ENCODE data around the gene AKAP12.

The AKAP12 gene

GRCh38 chr6:151239603-151240035 is at the start of gene AKAP12:
TSS of gene AKAP12 (plus strand) at chr6:151239967. CDS start at chr6:151240563, 596 bp downstream.
- no peak for DNase-seq

GRCh38 chr6:151191527-151191926 is 48.2 kb upstream of the AKAP12 start:
- DNase-seq: no peak

GRCh38 chr6:151196555-151196954 is 43.2 kb upstream of the AKAP12 start:
- no peak for DNase-seq

GRCh38 chr6:151197556-151197955 is 42.2 kb upstream of the AKAP12 start:
- no peak for DNase-seq

GRCh38 chr6:151199991-151200390 is 39.8 kb upstream of the AKAP12 start:
- DNase-seq: no peak

GRCh38 chr6:151205721-151206600 is 33.8 kb upstream of the AKAP12 start:
- no peak for DNase-seq

GRCh38 chr6:151207674-151208073 is 32.1 kb upstream of the AKAP12 start:
- DNase-seq: no peak

- DNase-seq: no peak
Measured at GRCh38 chr6:151209071-151209831, 30.5 kb upstream of the AKAP12 start.

GRCh38 chr6:151211075-151211474 is 28.7 kb upstream of the AKAP12 start:
- no peak for DNase-seq

- no peak for DNase-seq
Measured at GRCh38 chr6:151213352-151213751, 26.4 kb upstream of the AKAP12 start.

- DNase-seq: no peak
Measured at GRCh38 chr6:151215999-151216398, 23.8 kb upstream of the AKAP12 start.

GRCh38 chr6:151216804-151217203 is 23.0 kb upstream of the AKAP12 start:
- no peak for DNase-seq

- no peak for DNase-seq
Measured at GRCh38 chr6:151219192-151219591, 20.6 kb upstream of the AKAP12 start.

GRCh38 chr6:151224076-151224475 is 15.7 kb upstream of the AKAP12 start:
- no peak for DNase-seq

- no peak for DNase-seq
Measured at GRCh38 chr6:151225919-151226318, 13.8 kb upstream of the AKAP12 start.

GRCh38 chr6:151228788-151229400 is 10.9 kb upstream of the AKAP12 start:
- DNase-seq: no peak

- no peak for DNase-seq
Measured at GRCh38 chr6:151229401-151230276, 10.1 kb upstream of the AKAP12 start.

GRCh38 chr6:151230277-151230577 is 9.5 kb upstream of the AKAP12 start:
- DNase-seq: no peak

GRCh38 chr6:151232899-151233298 is 6.9 kb upstream of the AKAP12 start:
- no peak for DNase-seq

GRCh38 chr6:151233731-151234130 is 6.0 kb upstream of the AKAP12 start:
- DNase-seq: no peak

- DNase-seq: no peak
Measured at GRCh38 chr6:151236668-151237401, 2.9 kb upstream of the AKAP12 start.
